ENCODE data around the gene ARMC7. TPM values are rescaled to one million over a fixed set of nuclear protein-coding genes. Genes with fewer than 3 reads are reported as not detected.

The ARMC7 gene
- total and polyA plus RNA-seq, 2 of the 4 experiments (the other 2 are of a cell fraction): 1.8 to 6.9 TPM

DNA sequence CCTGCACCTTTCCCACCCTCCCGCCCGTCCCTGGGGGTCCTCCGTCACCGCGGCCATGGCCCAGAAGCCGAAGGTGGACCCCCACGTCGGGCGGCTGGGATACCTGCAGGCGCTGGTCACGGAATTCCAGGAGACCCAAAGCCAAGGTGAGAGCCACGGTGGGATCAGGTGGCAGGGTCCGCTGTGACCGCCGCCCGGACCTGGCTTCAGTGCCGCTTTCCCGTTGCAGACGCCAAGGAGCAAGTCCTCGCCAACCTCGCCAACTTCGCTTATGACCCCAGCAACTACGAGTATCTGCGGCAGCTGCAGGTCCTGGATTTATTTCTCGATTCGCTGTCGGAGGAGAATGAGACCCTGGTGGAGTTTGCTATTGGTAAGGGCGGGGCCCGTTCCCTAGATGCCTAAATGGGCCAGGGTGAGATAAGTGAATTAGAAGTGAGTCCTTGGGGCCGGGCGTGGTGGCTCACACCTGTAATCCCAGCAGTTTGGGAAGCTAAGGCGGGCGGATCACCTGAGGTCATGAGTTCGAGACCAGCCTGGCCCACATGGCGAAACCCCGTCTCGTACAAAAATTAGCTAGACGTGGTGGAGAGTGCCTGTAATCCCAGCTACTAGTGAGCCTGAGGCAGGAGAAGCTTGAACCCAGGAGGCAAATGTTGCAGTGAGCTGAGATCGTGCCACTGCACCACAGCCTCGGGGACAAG, 617 bp downstream of the ARMC7 start:
- dilution Hi-C loops (cut with HindIII; ENCODE audit: low sequenced_read_pairs, unreplicated experiment): no loop called here
- Histone ChIP-seq H2BK5ac (ENCODE audit: low read depth, low read length, poor library complexity, severe bottlenecking) (no peak overlapping the region), H2BK120ac (ENCODE audit: low read depth, low read length) (no peak overlapping the region), H3K36me3 (ENCODE audit: control insufficient read depth, insufficient read depth, low read length) (peaks cover 4% of the 10 kb centered on the region; the same call in 1 of the 2 replicates), H3K4me1 (ENCODE audit: control insufficient read depth, insufficient read depth, low read length) (peaks cover 7% of the 10 kb centered on the region; the same call in 1 of the 2 replicates), H3K23ac (ENCODE audit: low read depth, low read length) (no peak overlapping the region), H3K56ac (ENCODE audit: extremely low read depth, insufficient read depth, low read length) (peak overlapping the region; percentile 12; the same call in 1 of the 2 replicates), H3K14ac (replicated peaks; ENCODE audit: low read depth, low read length) (peak overlapping the region; percentile 61; the same call in 1 of the 2 replicates), H3K9ac (ENCODE audit: low read depth, low read length) (peak overlapping the region; percentile 87), H3K18ac (ENCODE audit: low read depth, low read length) (no peak overlapping the region), H2AFZ (replicated peaks; ENCODE audit: low read length, poor library complexity) (peak overlapping the region; percentile 91), H3K9me3 (ENCODE audit: control insufficient read depth, insufficient read depth, low read length) (no peaks in the 10 kb centered on the region), H2AK9ac (replicated peaks; ENCODE audit: low read depth, low read length, poor library complexity) (peak overlapping the region; percentile 97), H4K5ac (ENCODE audit: low read depth, low read length) (no peak overlapping the region; the same call in 1 of the 2 replicates), H3K9me1 (ENCODE audit: insufficient read depth, low read length) (0 out of 2 replicates have a peak, but pooled peaks cover 5% of the 10 kb centered on the region), H3K27ac (ENCODE audit: insufficient read depth, low read length) (no peak overlapping the region; the same call in 1 of the 2 replicates), H4K20me1 (ENCODE audit: insufficient read depth, low read length) (no peaks in the 10 kb centered on the region), H2BK20ac (ENCODE audit: low read depth, low read length) (no peak overlapping the region), H3K27me3 (ENCODE audit: control insufficient read depth, insufficient read depth, low read length) (peaks cover 2% of the 10 kb centered on the region; the same call in 1 of the 2 replicates), H2AK5ac (ENCODE audit: low read depth, low read length) (peak overlapping the region; percentile 57; the same call in 1 of the 2 replicates), H3K4me3 (ENCODE audit: insufficient read depth, low read depth, low read length) (peak overlapping the region; percentile 87), H3K79me1 (ENCODE audit: low read depth in 1 of 2, low read length in 2 of 2) (peaks cover 23 to 38% of the 10 kb centered on the region in 2 experiments), H2BK15ac (ENCODE audit: low read depth, low read length) (no peak overlapping the region), H3K4ac (ENCODE audit: low read depth, low read length) (peak overlapping the region; percentile 15), H4K91ac (ENCODE audit: insufficient read depth, low read depth, low read length) (peak overlapping the region; percentile 55; the same call in 1 of the 2 replicates), H4K8ac (ENCODE audit: low read depth in 2 of 2, low read length in 2 of 2) (peak overlapping the region; percentile 96 to 98; a peak in 3 of 4 replicates), H3K4me2 (ENCODE audit: low read depth, low read length) (peak overlapping the region; percentile 83)
- ATAC-seq (ENCODE audit: low read depth) (no peak), DNase-seq (no peak)
- 51% methylated on average over 21 of the region's 40 CpGs; no CpG with 5 or more reads in 1 of the 2 experiments for WGBS, 2 experiments (ENCODE audit: extremely low coverage in 2 of 2, insufficient read length in 1 of 2)
- intact Hi-C loops (cut with micrococcal nuclease): loop anchor here (5.0 kb wide), 2 partner anchors 48 to 123 kb away; partner anchors contain the start of gene CDR2L
- CTCF ChIA-PET: interaction anchor here (1.0 kb wide), 1 partner anchor 51 kb away, joined by 3 read pairs; no protein-coding TSS in a partner anchor
- no TSS peak for BruUV-seq (replicated peaks)
- in situ Hi-C loops (cut with MboI; ENCODE audit: low sequenced_read_pairs): no loop called here
- POLR2A ChIA-PET (ENCODE audit: unreplicated experiment): interaction anchor here (1.6 kb wide), 1 partner anchor 32 kb away, joined by 8 read pairs; no protein-coding TSS in a partner anchor
- TF ChIP-seq RAD21 (IDR thresholded peaks at IDR 0.05; ENCODE audit: low read length): no peak
- no peak for TF ChIP-seq FOS (IDR thresholded peaks at IDR 0.05; ENCODE audit: low read depth, low read length)
- no peak for TF ChIP-seq MAFK (IDR thresholded peaks at IDR 0.05; ENCODE audit: low read depth, low read length)
- TF ChIP-seq NFE2L2 (IDR thresholded peaks at IDR 0.05; ENCODE audit: low read depth, low read length): no peak
- TF ChIP-seq CHD1 (IDR thresholded peaks at IDR 0.05; ENCODE audit: low read depth, low read length): no peak
- no peak for TF ChIP-seq POLR2A (IDR thresholded peaks at IDR 0.05; ENCODE audit: low read depth, low read length)
- no peak for TF ChIP-seq BHLHE40 (IDR thresholded peaks at IDR 0.05; ENCODE audit: low read depth, low read length)
- no peak for TF ChIP-seq RFX5 (IDR thresholded peaks at IDR 0.05; ENCODE audit: low read depth, low read length)
- TF ChIP-seq MAZ (IDR thresholded peaks at IDR 0.05; ENCODE audit: borderline replicate concordance, low read depth, low read length): no peak
- TF ChIP-seq RCOR1 (IDR thresholded peaks at IDR 0.05; ENCODE audit: insufficient replicate concordance, low read length): no peak
- no peak for TF ChIP-seq CEBPB (IDR thresholded peaks at IDR 0.05; ENCODE audit: low read depth, low read length)
- TF ChIP-seq, protein P1, sequence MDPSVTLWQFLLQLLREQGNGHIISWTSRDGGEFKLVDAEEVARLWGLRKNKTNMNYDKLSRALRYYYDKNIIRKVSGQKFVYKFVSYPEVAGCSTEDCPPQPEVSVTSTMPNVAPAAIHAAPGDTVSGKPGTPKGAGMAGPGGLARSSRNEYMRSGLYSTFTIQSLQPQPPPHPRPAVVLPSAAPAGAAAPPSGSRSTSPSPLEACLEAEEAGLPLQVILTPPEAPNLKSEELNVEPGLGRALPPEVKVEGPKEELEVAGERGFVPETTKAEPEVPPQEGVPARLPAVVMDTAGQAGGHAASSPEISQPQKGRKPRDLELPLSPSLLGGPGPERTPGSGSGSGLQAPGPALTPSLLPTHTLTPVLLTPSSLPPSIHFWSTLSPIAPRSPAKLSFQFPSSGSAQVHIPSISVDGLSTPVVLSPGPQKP (IDR thresholded peaks at IDR 0.05; ENCODE audit: borderline replicate concordance, low read depth, low read length): no peak
- no peak for TF ChIP-seq SMC3 (IDR thresholded peaks at IDR 0.05; ENCODE audit: low read depth, low read length)
- TF ChIP-seq, protein P2, sequence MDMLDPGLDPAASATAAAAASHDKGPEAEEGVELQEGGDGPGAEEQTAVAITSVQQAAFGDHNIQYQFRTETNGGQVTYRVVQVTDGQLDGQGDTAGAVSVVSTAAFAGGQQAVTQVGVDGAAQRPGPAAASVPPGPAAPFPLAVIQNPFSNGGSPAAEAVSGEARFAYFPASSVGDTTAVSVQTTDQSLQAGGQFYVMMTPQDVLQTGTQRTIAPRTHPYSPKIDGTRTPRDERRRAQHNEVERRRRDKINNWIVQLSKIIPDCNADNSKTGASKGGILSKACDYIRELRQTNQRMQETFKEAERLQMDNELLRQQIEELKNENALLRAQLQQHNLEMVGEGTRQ (IDR thresholded peaks at IDR 0.05; ENCODE audit: low read depth, low read length): no peak
